Thymus (tissue), 11 donors: Measurements from ENCODE around the gene WBP2NL. TPM values are rescaled to one million over a fixed set of nuclear protein-coding genes. Genes with fewer than 3 reads are reported as not detected.
A peak's percentile ranks its signal among the peaks of the same experiment; 100 is the strongest.

ENCODE experiments used
- DNase-seq, 9 donors: peaks; one replicate each; pipeline ENCODE4 v3.0.0-alpha.2; 2013; ENCODE audit warnings: low spot score in 9 of 9, low read depth in 6 of 9, missing footprints in 1 of 9
- H3K27ac ChIP-seq, 2 donors: one replicate each; pipeline ENCODE4 v1.5.1; 2013; ENCODE audit warnings: control low read depth in 1 of 2, low read depth in 1 of 2, low read length in 1 of 2, mild to moderate bottlenecking in 1 of 2, moderate library complexity in 1 of 2
- H3K27me3 ChIP-seq, 2 donors: one replicate each; pipeline ENCODE4 v1.5.1; 2013; ENCODE audit warnings: low read length in 1 of 2; ENCODE audit not compliant: control insufficient read depth in 2 of 2, insufficient read depth in 1 of 2
- H3K36me3 ChIP-seq, 2 donors: one replicate each; pipeline ENCODE4 v1.5.1; 2013; ENCODE audit warnings: low read length in 1 of 2, mild to moderate bottlenecking in 1 of 2, moderate library complexity in 1 of 2; ENCODE audit not compliant: control insufficient read depth in 2 of 2, insufficient read depth in 2 of 2
- H3K4me1 ChIP-seq, 2 donors: one replicate each; pipeline ENCODE4 v1.5.1; 2013; ENCODE audit warnings: low read length in 2 of 2; ENCODE audit not compliant: control insufficient read depth in 2 of 2, insufficient read depth in 2 of 2
- H3K4me3 ChIP-seq, 2 donors: one replicate each; pipeline ENCODE4 v1.5.1; 2013; ENCODE audit warnings: low read length in 2 of 2, control low read depth in 1 of 2, mild to moderate bottlenecking in 1 of 2
- H3K9me3 ChIP-seq, 2 donors: one replicate each; pipeline ENCODE4 v1.5.1; 2013; ENCODE audit warnings: low read length in 1 of 2, mild to moderate bottlenecking in 1 of 2; ENCODE audit not compliant: control insufficient read depth in 2 of 2, insufficient read depth in 1 of 2
- WGBS: extraction: QIAGEN DNeasy Blood & Tissue Kit; methylation state at CpG from one replicate; pipeline ENCODE4 v1.1.7; 2013; 5-methylcytosine and 5-hydroxymethylcytosine counted together
- polyA plus RNA-seq: library from polyadenylated mRNA; stranded (reverse); fragments of 200-250 nt; gene quantifications from one replicate; pipeline ENCODE4 v1.2.3, GENCODE V29; 2013
- total RNA-seq: library from RNA; stranded (reverse); fragments of 120-200 nt; gene quantifications from one replicate; pipeline ENCODE4 v1.2.4, GENCODE V29; 2013
- donor health status: healthy.

The WBP2NL gene
- total and polyA plus RNA-seq, 2 donors = 0.66 to 2.2 TPM

GRCh38 chr22:42072606-42073330 lies 74.2 kb downstream of the WBP2NL start:
- Histone ChIP-seq H3K4me1 (peaks cover 16 to 40% of the 10 kb centered on the region in 2 donors), H3K36me3 (peaks cover 0 to under 1% of the 10 kb centered on the region in 2 donors), H3K4me3 (no peak overlapping the region), H3K27me3 (peaks cover 0 to 8% of the 10 kb centered on the region in 2 donors), H3K27ac (no peak overlapping the region), H3K9me3 (no peaks in the 10 kb centered on the region)
- no peak for DNase-seq
- WGBS = 97% methylated on average over 8 of the region's 8 CpGs

GRCh38 chr22:42073621-42074041 lies 75.0 kb downstream of the WBP2NL start:
- Histone ChIP-seq H3K9me3 (no peaks in the 10 kb centered on the region), H3K27ac (no peak overlapping the region), H3K27me3 (peaks cover 0 to 8% of the 10 kb centered on the region in 2 donors), H3K4me3 (peak overlapping the region; percentile 59 to 65), H3K36me3 (no peaks in the 10 kb centered on the region), H3K4me1 (peaks cover 23 to 47% of the 10 kb centered on the region in 2 donors)
- DNase-seq = no peak
- 88% methylated on average over 14 of the region's 14 CpGs for WGBS

- peaks cover 0 to 8% of the 10 kb centered on the region in 2 donors for H3K27me3 ChIP-seq
- DNase-seq = peak in 3 of 9 donors; percentile 49 to 69 (median 57)
- H3K4me3 ChIP-seq = peak within 1 kb of the TSS; percentile 59 to 65
- peak within 1 kb of the TSS; percentile 52 to 73 for H3K27ac ChIP-seq
- peaks cover 28 to 53% of the 10 kb centered on the region in 2 donors for H3K4me1 ChIP-seq
- WGBS = 2% methylated on average over 55 of the region's 55 CpGs
- no peaks in the 10 kb centered on the region for H3K9me3 ChIP-seq
- no peaks in the 10 kb centered on the region for H3K36me3 ChIP-seq
These were observed 75.7 kb downstream of the WBP2NL start, which contains the start of gene PHETA2 for GRCh38 chr22:42074132-42074811. PHETA2 (plus strand) TSS chr22:42074248; CDS start chr22:42077294, 3,046 bp downstream.

- no peaks in the 10 kb centered on the region for H3K9me3 ChIP-seq
- no peaks in the 10 kb centered on the region for H3K36me3 ChIP-seq
- peaks cover 0 to 8% of the 10 kb centered on the region in 2 donors for H3K27me3 ChIP-seq
- no peak for DNase-seq
- H3K4me3 ChIP-seq = peak overlapping the region; percentile 59 to 65
- peaks cover 28 to 48% of the 10 kb centered on the region in 2 donors for H3K4me1 ChIP-seq
- peak overlapping the region in 1 of 2 donors; percentile 52 for H3K27ac ChIP-seq
- 89% methylated on average over 9 of the region's 9 CpGs for WGBS
These were observed 76.5 kb downstream of the WBP2NL start for GRCh38 chr22:42074846-42075676.

GRCh38 chr22:42076764-42077485 lies 78.3 kb downstream of the WBP2NL start:
- Histone ChIP-seq H3K36me3 (peaks cover 4% of the 10 kb centered on the region in 2 donors), H3K9me3 (no peaks in the 10 kb centered on the region), H3K27ac (no peak overlapping the region), H3K27me3 (peaks cover 0 to 8% of the 10 kb centered on the region in 2 donors), H3K4me3 (no peak overlapping the region), H3K4me1 (peaks cover 23 to 41% of the 10 kb centered on the region in 2 donors)
- 97% methylated on average over 20 of the region's 20 CpGs for WGBS
- DNase-seq = no peak

GRCh38 chr22:42077486-42078125 lies 79.0 kb downstream of the WBP2NL start:
- Histone ChIP-seq H3K27ac (peak overlapping the region in 1 of 2 donors; percentile 13), H3K4me1 (peaks cover 23 to 41% of the 10 kb centered on the region in 2 donors)

More at GRCh38 chr22:42077486-42078125, 79.0 kb downstream of the WBP2NL start:
- Histone ChIP-seq H3K27me3 (peaks cover 0 to 8% of the 10 kb centered on the region in 2 donors), H3K4me3 (no peak overlapping the region), H3K36me3 (peaks cover 10% of the 10 kb centered on the region in 2 donors), H3K9me3 (no peaks in the 10 kb centered on the region)
- no peak for DNase-seq
- 94% methylated on average over 21 of the region's 21 CpGs for WGBS
